Astrocyte (in vitro differentiated cells and primary cell): ENCODE results near the gene HIBADH. TPM values are rescaled to one million over a fixed set of nuclear protein-coding genes. Genes with fewer than 3 reads are reported as not detected.

ENCODE experiments used
- DNase-seq: peaks from one replicate; pipeline ENCODE4 v3.0.0-alpha.2; 2010; ENCODE audit warnings: low read depth
- FAIRE-seq: peaks from 2 replicates; lab custom pipeline; 2011; peaks lifted over from hg19 to GRCh38; lab: Jason Lieb, UNC
- H2AFZ ChIP-seq: 2 replicates; pipeline ENCODE4 v1.6.0; 2012; ENCODE audit warnings: low read depth, low read length, inconsistent platforms
- H3K27ac ChIP-seq: 2 replicates; pipeline ENCODE4 v1.5.1; 2011; ENCODE audit warnings: low read depth, low read length, inconsistent platforms
- H3K27me3 ChIP-seq: 2 replicates; pipeline ENCODE4 v1.6.0; 2011; ENCODE audit warnings: low read length, inconsistent platforms; ENCODE audit not compliant: insufficient read depth
- H3K36me3 ChIP-seq: 2 replicates; pipeline ENCODE4 v1.5.1; 2011; ENCODE audit warnings: low read length, inconsistent platforms; ENCODE audit not compliant: insufficient read depth
- H3K4me1 ChIP-seq: 2 replicates; pipeline ENCODE4 v1.5.1; 2011; ENCODE audit warnings: low read length, inconsistent platforms; ENCODE audit not compliant: insufficient read depth
- H3K4me2 ChIP-seq: 2 replicates; pipeline ENCODE4 v1.6.0; 2012; ENCODE audit warnings: low read length, inconsistent platforms
- H3K4me3 ChIP-seq: 2 replicates; pipeline ENCODE4 v1.5.1; 2011; ENCODE audit warnings: low read depth, mild to moderate bottlenecking, low read length, inconsistent platforms; ENCODE audit not compliant: insufficient read depth
- H3K79me2 ChIP-seq: 2 replicates; pipeline ENCODE4 v1.6.0; 2012; ENCODE audit warnings: mild to moderate bottlenecking, low read length, inconsistent platforms; ENCODE audit not compliant: insufficient read depth
- H3K9ac ChIP-seq: 2 replicates; pipeline ENCODE4 v1.6.0; 2012; ENCODE audit warnings: mild to moderate bottlenecking, low read length, inconsistent platforms
- H3K9me3 ChIP-seq: 2 replicates; pipeline ENCODE4 v1.5.1; 2012; ENCODE audit warnings: low read depth, mild to moderate bottlenecking, low read length, inconsistent platforms; ENCODE audit not compliant: insufficient read depth
- H4K20me1 ChIP-seq: 2 replicates; pipeline ENCODE4 v1.6.0; 2012; ENCODE audit warnings: low read length, inconsistent platforms; ENCODE audit not compliant: insufficient read depth
- H3K27ac Mint-ChIP-seq: one replicate; pipeline ENCODE4 v1.8.0; 2021; ENCODE audit warnings: mild to moderate bottlenecking, mixed read lengths; ENCODE audit not compliant: unreplicated experiment
- H3K27me3 Mint-ChIP-seq: one replicate; pipeline ENCODE4 v1.8.0; 2021; ENCODE audit warnings: low read depth, mixed read lengths; ENCODE audit not compliant: unreplicated experiment
- H3K36me3 Mint-ChIP-seq: one replicate; pipeline ENCODE4 v1.8.0; 2021; ENCODE audit warnings: low read depth, mixed read lengths; ENCODE audit not compliant: unreplicated experiment
- H3K4me1 Mint-ChIP-seq: one replicate; pipeline ENCODE4 v1.8.0; 2021; ENCODE audit warnings: low read depth, mixed read lengths; ENCODE audit not compliant: unreplicated experiment
- H3K4me3 Mint-ChIP-seq: one replicate; pipeline ENCODE4 v1.8.0; 2021; ENCODE audit warnings: mild to moderate bottlenecking, moderate library complexity, mixed read lengths; ENCODE audit not compliant: unreplicated experiment
- H3K9me3 Mint-ChIP-seq: one replicate; pipeline ENCODE4 v1.8.0; 2021; ENCODE audit warnings: mild to moderate bottlenecking, mixed read lengths; ENCODE audit not compliant: unreplicated experiment
- EZH2 ChIP-seq: IDR thresholded peaks from 2 replicates; pipeline ENCODE4 v1.6.1; 2012; ENCODE audit warnings: mild to moderate bottlenecking, low read length, inconsistent platforms; ENCODE audit not compliant: insufficient read depth
- total RNA-seq: library from RNA; stranded (reverse); gene quantifications from 2 replicates; pipeline ENCODE4 v1.2.1, GENCODE V29; 2021
- TF ChIP-seq, protein P1 (sequence below): IDR thresholded peaks from 2 replicates; pipeline ENCODE4 v1.5.1; 2011; ENCODE audit warnings: low read depth, mild to moderate bottlenecking, inconsistent platforms, low read length, moderate library complexity; ENCODE audit not compliant: insufficient read depth

HIBADH gene
- total RNA-seq, 1 donor from 2014 or later, result 21.9 TPM

DNA sequence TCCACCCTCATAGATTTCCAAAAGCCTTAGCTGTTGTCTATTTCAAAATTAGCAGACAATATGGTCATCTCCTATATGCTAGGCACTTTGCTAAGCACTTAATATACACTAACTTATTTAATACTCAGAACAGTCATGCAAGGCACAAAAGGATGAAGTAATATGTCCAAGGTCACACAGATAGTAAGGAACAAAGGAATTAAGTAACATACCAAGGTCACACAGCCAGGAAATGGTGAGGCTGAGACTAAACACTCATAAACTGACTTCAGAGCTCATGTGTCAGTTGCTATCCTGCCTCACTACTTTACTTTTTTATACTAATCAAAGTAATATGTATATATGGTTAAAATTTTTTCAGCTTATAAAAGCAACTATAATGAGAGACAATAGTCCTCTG, 23.6 kb upstream of the HIBADH start:
- Histone ChIP-seq H3K9me3 (no peaks in the 10 kb centered on the region), H3K36me3 (no peaks in the 10 kb centered on the region), H3K4me1 (no peaks in the 10 kb centered on the region), H3K4me2 (no peak overlapping the region), H2AFZ (no peak overlapping the region), H4K20me1 (no peaks in the 10 kb centered on the region), H3K27ac (no peak overlapping the region), H3K4me3 (no peak overlapping the region), H3K9ac (no peak overlapping the region), H3K27me3 (no peaks in the 10 kb centered on the region), H3K79me2 (no peaks in the 10 kb centered on the region)
- Mint-ChIP-seq H3K36me3 (no peaks in the 10 kb centered on the region), H3K27me3 (no peaks in the 10 kb centered on the region), H3K4me1 (peaks cover 2% of the 10 kb centered on the region), H3K27ac (no peak overlapping the region), H3K9me3 (no peaks in the 10 kb centered on the region), H3K4me3 (no peak overlapping the region)
- DNase-seq (no peak), FAIRE-seq (no peak)
- TF ChIP-seq, protein P1, sequence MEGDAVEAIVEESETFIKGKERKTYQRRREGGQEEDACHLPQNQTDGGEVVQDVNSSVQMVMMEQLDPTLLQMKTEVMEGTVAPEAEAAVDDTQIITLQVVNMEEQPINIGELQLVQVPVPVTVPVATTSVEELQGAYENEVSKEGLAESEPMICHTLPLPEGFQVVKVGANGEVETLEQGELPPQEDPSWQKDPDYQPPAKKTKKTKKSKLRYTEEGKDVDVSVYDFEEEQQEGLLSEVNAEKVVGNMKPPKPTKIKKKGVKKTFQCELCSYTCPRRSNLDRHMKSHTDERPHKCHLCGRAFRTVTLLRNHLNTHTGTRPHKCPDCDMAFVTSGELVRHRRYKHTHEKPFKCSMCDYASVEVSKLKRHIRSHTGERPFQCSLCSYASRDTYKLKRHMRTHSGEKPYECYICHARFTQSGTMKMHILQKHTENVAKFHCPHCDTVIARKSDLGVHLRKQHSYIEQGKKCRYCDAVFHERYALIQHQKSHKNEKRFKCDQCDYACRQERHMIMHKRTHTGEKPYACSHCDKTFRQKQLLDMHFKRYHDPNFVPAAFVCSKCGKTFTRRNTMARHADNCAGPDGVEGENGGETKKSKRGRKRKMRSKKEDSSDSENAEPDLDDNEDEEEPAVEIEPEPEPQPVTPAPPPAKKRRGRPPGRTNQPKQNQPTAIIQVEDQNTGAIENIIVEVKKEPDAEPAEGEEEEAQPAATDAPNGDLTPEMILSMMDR, result no peak
- no peak for TF ChIP-seq EZH2

- Mint-ChIP-seq H3K27ac (no peak overlapping the region), H3K9me3 (no peaks in the 10 kb centered on the region), H3K36me3 (no peaks in the 10 kb centered on the region), H3K4me1 (peaks cover 2% of the 10 kb centered on the region), H3K4me3 (no peak overlapping the region), H3K27me3 (no peaks in the 10 kb centered on the region)
- H3K27me3 ChIP-seq, result no peaks in the 10 kb centered on the region
- no peak overlapping the region for H3K4me3 ChIP-seq
- no peaks in the 10 kb centered on the region for H4K20me1 ChIP-seq
- DNase-seq (no peak), FAIRE-seq (no peak)
- no peaks in the 10 kb centered on the region for H3K4me1 ChIP-seq
- no peaks in the 10 kb centered on the region for H3K9me3 ChIP-seq
- TF ChIP-seq, protein P1, result no peak
- no peak for TF ChIP-seq EZH2
- H3K27ac ChIP-seq, result no peak overlapping the region
- H3K36me3 ChIP-seq, result no peaks in the 10 kb centered on the region
- H3K79me2 ChIP-seq, result no peaks in the 10 kb centered on the region
- no peak overlapping the region for H3K9ac ChIP-seq
- H3K4me2 ChIP-seq, result no peak overlapping the region
- no peak overlapping the region for H2AFZ ChIP-seq
Measured at GRCh38 chr7:27685893-27686292, 23.2 kb upstream of the HIBADH start.

DNA sequence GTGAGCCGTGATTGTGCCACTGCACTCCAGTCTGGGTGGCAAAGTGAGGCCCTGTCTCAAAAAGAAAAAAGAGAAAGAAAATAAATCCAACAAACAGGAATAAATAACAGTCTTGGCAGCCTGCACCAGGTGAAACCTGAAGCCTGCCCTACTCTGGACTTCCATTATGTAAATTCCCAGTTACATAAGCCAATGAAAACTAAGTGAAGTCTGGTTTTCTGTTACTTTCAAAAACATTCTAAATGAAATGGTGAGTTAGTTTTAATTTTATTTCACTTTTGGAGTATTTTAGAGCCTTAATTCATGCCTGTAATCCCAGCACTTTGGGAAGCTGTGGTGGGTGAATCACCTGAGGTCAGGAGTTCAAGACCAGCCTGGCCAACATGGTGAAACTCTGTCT, 22.5 kb upstream of the HIBADH start:
- H3K79me2 ChIP-seq, result no peaks in the 10 kb centered on the region
- no peak overlapping the region for H3K9ac ChIP-seq
- Mint-ChIP-seq H3K36me3 (no peaks in the 10 kb centered on the region), H3K27me3 (no peaks in the 10 kb centered on the region), H3K4me3 (no peak overlapping the region), H3K9me3 (no peaks in the 10 kb centered on the region), H3K27ac (no peak overlapping the region), H3K4me1 (peaks cover 2% of the 10 kb centered on the region)
- DNase-seq (no peak), FAIRE-seq (no peak)
- H3K27me3 ChIP-seq, result no peaks in the 10 kb centered on the region
- no peak overlapping the region for H3K27ac ChIP-seq
- H3K4me3 ChIP-seq, result no peak overlapping the region
- TF ChIP-seq EZH2, result no peak
- TF ChIP-seq, protein P1, result no peak
- H2AFZ ChIP-seq, result no peak overlapping the region
- no peaks in the 10 kb centered on the region for H3K9me3 ChIP-seq
- H3K4me2 ChIP-seq, result no peak overlapping the region
- H3K36me3 ChIP-seq, result no peaks in the 10 kb centered on the region
- H4K20me1 ChIP-seq, result no peaks in the 10 kb centered on the region
- H3K4me1 ChIP-seq, result no peaks in the 10 kb centered on the region
